Activated B cell treated with CpG ODN at 0.5 μM for 24 hours (primary cell): ENCODE measurements around the gene DGKQ. TPM values are rescaled to one million over a fixed set of nuclear protein-coding genes. Genes with fewer than 3 reads are reported as not detected.

Source experiments
- ATAC-seq: fragments of 200-7000 bp; cut with Tn5 transposase; one replicate; pipeline ENCODE4 v1.10.0; 2021; ENCODE audit warnings: low read depth, mild to moderate bottlenecking, moderate library complexity
- CTCF ChIA-PET: fragments of 350-600 bp; sonication (Branson Sonifier 250); formaldehyde crosslinking; loops from one replicate; lab custom pipeline; 2021; ENCODE audit warnings: antibody characterized with exemption; lab: Charles Lee
- POLR2A ChIA-PET: fragments of 350-600 bp; sonication (Branson Sonifier 250); formaldehyde crosslinking; loops from one replicate; lab custom pipeline; 2021; ENCODE audit warnings: antibody characterized with exemption; lab: Charles Lee
- DNase-seq: peaks from one replicate; pipeline ENCODE4 v3.0.0; 2022
- H3K27ac Mint-ChIP-seq: one replicate; pipeline ENCODE4 v1.8.0; 2020; ENCODE audit warnings: mixed read lengths
- H3K27me3 Mint-ChIP-seq: one replicate; pipeline ENCODE4 v1.8.0; 2021; ENCODE audit warnings: mixed read lengths
- H3K36me3 Mint-ChIP-seq: one replicate; pipeline ENCODE4 v1.8.0; 2021; ENCODE audit warnings: low read depth, mixed read lengths
- H3K4me1 Mint-ChIP-seq: one replicate; pipeline ENCODE4 v1.8.0; 2021; ENCODE audit warnings: mixed read lengths
- H3K4me3 Mint-ChIP-seq: one replicate; pipeline ENCODE4 v1.8.0; 2020; ENCODE audit warnings: mild to moderate bottlenecking, mixed read lengths
- H3K9me3 Mint-ChIP-seq: one replicate; pipeline ENCODE4 v1.8.0; 2020; ENCODE audit warnings: mixed read lengths
- CTCF ChIP-seq: fragments of 200-600 bp; IDR thresholded peaks from one replicate; pipeline ENCODE4 v1.8.0; 2022; ENCODE audit warnings: antibody characterized with exemption, mild to moderate bottlenecking
- intact Hi-C: fragments of 100-400 bp; cut with micrococcal nuclease; formaldehyde crosslinking; loops from one replicate; pipeline ENCODE4 v1.15.1; 2024
- total RNA-seq: library from RNA; stranded (reverse); gene quantifications from 2 replicates; pipeline ENCODE4 v1.2.3, GENCODE V29; 2022

The DGKQ gene
- total RNA-seq, 1 donor from 2014 or later = 16.4 TPM

GRCh38 chr4:1012034-1012739 lies 38.8 kb upstream of the DGKQ start:
- POLR2A ChIA-PET = interaction anchor here (1.2 kb wide), 1 partner anchor 9 kb away, joined by 4 read pairs; no protein-coding TSS in a partner anchor
- no peak for ATAC-seq

GRCh38 chr4:1011666-1012033 lies 38.3 kb upstream of the DGKQ start:
- POLR2A ChIA-PET = no interaction called here
- no peak for ATAC-seq
- Mint-ChIP-seq H3K9me3 (no peaks in the 10 kb centered on the region), H3K4me1 (peaks cover 15% of the 10 kb centered on the region), H3K4me3 (no peak overlapping the region), H3K27me3 (peaks cover 15% of the 10 kb centered on the region), H3K36me3 (peaks cover 1% of the 10 kb centered on the region), H3K27ac (no peak overlapping the region)
- no peak for TF ChIP-seq CTCF
- CTCF ChIA-PET = no interaction called here
- no peak for DNase-seq
- intact Hi-C loops = loop anchor here (1.0 to 5.0 kb wide), 9 partner anchors 10 to 1231 kb away; partner anchors contain the start of genes DGKQ, GAK, HAUS3 and POLN

More at GRCh38 chr4:1012034-1012739, 38.8 kb upstream of the DGKQ start:
- Mint-ChIP-seq H3K9me3 (no peaks in the 10 kb centered on the region), H3K27ac (no peak overlapping the region), H3K4me1 (peaks cover 15% of the 10 kb centered on the region), H3K27me3 (peaks cover 12% of the 10 kb centered on the region), H3K36me3 (peaks cover 1% of the 10 kb centered on the region), H3K4me3 (peak overlapping the region; percentile 75)
- no peak for DNase-seq
- CTCF ChIA-PET = no interaction called here
- TF ChIP-seq CTCF = no peak
- intact Hi-C loops = loop anchor here (1.0 to 5.0 kb wide), 4 partner anchors 9 to 1230 kb away; partner anchors contain the start of genes HAUS3, POLN, TACC3 and TMEM129

- ATAC-seq = peak; percentile 69
- ChIA-PET POLR2A (interaction anchor here (0.6 to 2.0 kb wide), 7 partner anchors 11 to 769 kb away, joined by 3 to 8 read pairs (median 4); partner anchors contain the start of genes GAK and TMEM175), CTCF (no interaction called here)
- H3K4me3 Mint-ChIP-seq = peak within 1 kb of the TSS; percentile 86
- intact Hi-C loops = loop anchor here (2.0 to 5.0 kb wide), 8 partner anchors 16 to 1231 kb away; partner anchors contain the start of genes DGKQ, GAK, HAUS3 and POLN
- H3K36me3 Mint-ChIP-seq = peaks cover 1% of the 10 kb centered on the region
- H3K27me3 Mint-ChIP-seq = peaks cover 18% of the 10 kb centered on the region
- H3K27ac Mint-ChIP-seq = peak within 1 kb of the TSS; percentile 55
- H3K9me3 Mint-ChIP-seq = no peaks in the 10 kb centered on the region
- H3K4me1 Mint-ChIP-seq = peaks cover 15% of the 10 kb centered on the region
- peak; percentile 88 for DNase-seq
- TF ChIP-seq CTCF = no peak
These were observed 37.8 kb upstream of the DGKQ start, which contains the start of gene FGFRL1 for GRCh38 chr4:1011022-1011665. Gene FGFRL1 (plus strand): TSS chr4:1011626. CDS start chr4:1012486, 860 bp downstream.

- peaks cover 15% of the 10 kb centered on the region for H3K4me1 Mint-ChIP-seq
- DNase-seq = peak; percentile 52
- CTCF ChIA-PET = no interaction called here
- peaks cover 1% of the 10 kb centered on the region for H3K36me3 Mint-ChIP-seq
- peaks cover 21% of the 10 kb centered on the region for H3K27me3 Mint-ChIP-seq
- TF ChIP-seq CTCF = no peak
- intact Hi-C loops = loop anchor here (1.0 to 5.0 kb wide), 9 partner anchors 16 to 1232 kb away; partner anchors contain the start of genes DGKQ, GAK, HAUS3 and POLN
- H3K9me3 Mint-ChIP-seq = no peaks in the 10 kb centered on the region
- ATAC-seq = peak; percentile 4
- H3K4me3 Mint-ChIP-seq = peak overlapping the region; percentile 86
- POLR2A ChIA-PET = interaction anchor here (0.6 to 2.0 kb wide), 10 partner anchors 11 to 769 kb away, joined by 3 to 8 read pairs (median 4); partner anchors contain the start of genes GAK and TMEM175
- H3K27ac Mint-ChIP-seq = peak overlapping the region; percentile 55
These were observed 37.1 kb upstream of the DGKQ start for GRCh38 chr4:1010395-1011021.
